K562 (cell line): ENCODE results near the gene SFRP2. TPM values are rescaled to one million over a fixed set of nuclear protein-coding genes. Genes with fewer than 3 reads are reported as not detected.

Experiments used
- ATF2 ChIP-seq: sonication (generic); formaldehyde crosslinking; IDR thresholded peaks from 2 replicates; pipeline ENCODE4 v1.8.1; 2022; ENCODE audit warnings: missing genetic modification reagents
- BCOR ChIP-seq: fragments of 450-650 bp; IDR thresholded peaks from 2 replicates; pipeline ENCODE4 v1.6.1; 2016
- CBFA2T2 ChIP-seq: fragments of 450-650 bp; conservative IDR thresholded peaks from 2 replicates; pipeline ENCODE4 v1.6.1; 2017; ENCODE audit warnings: mild to moderate bottlenecking
- COPS2 ChIP-seq: fragments of 450-650 bp; conservative IDR thresholded peaks from 2 replicates; pipeline ENCODE4 v1.6.1; 2016; ENCODE audit warnings: mild to moderate bottlenecking, moderate library complexity
- CREB1 ChIP-seq, 2 experiments: sonication (generic) in 1 of 2; formaldehyde crosslinking in 1 of 2; IDR thresholded peaks; 2 replicates each; pipeline versions ENCODE4 v1.6.1 to v1.8.0; 2012 to 2022; ENCODE audit warnings: inconsistent platforms in 1 of 2, mild to moderate bottlenecking in 1 of 2, missing genetic modification reagents in 1 of 2, moderate library complexity in 1 of 2
- FOXK2 ChIP-seq, 2 experiments: fragments of 450-650 bp; IDR thresholded peaks in 1 of 2; conservative IDR thresholded peaks in 1 of 2; 2 replicates each; pipeline ENCODE4 v1.6.1; 2016; ENCODE audit warnings: low read depth in 2 of 2, mild to moderate bottlenecking in 1 of 2
- GTF2A2 ChIP-seq: IDR thresholded peaks from 2 replicates; pipeline ENCODE4 v1.6.1; 2016; ENCODE audit warnings: mild to moderate bottlenecking, missing genetic modification characterization, missing compliant biosample characterization
- HDGF ChIP-seq: fragments of 450-650 bp; IDR thresholded peaks from 2 replicates; pipeline ENCODE4 v1.6.1; 2016
- HMBOX1 ChIP-seq: sonication (generic); IDR thresholded peaks from 2 replicates; pipeline ENCODE4 v1.6.1; 2016
- HNRNPH1 ChIP-seq: fragments of 200-400 bp; formaldehyde crosslinking; optimal IDR thresholded peaks from 2 replicates; pipeline ENCODE3; 2017; ENCODE audit warnings: low read depth, mild to moderate bottlenecking, low read length, moderate library complexity
- HSF4 ChIP-seq: fragments of 250-450 bp; sonication (Bioruptor Pico); IDR thresholded peaks from 2 replicates; pipeline ENCODE4 v2.1.2; 2022; ENCODE audit warnings: mild to moderate bottlenecking, moderate library complexity, borderline replicate concordance
- MTA2 ChIP-seq: fragments of 450-650 bp; IDR thresholded peaks from 2 replicates; pipeline ENCODE4 v1.6.1; 2016; ENCODE audit warnings: low read depth
- PKNOX1 ChIP-seq: fragments of 450-650 bp; IDR thresholded peaks from 2 replicates; pipeline ENCODE4 v1.6.1; 2016
- POLR3A ChIP-seq: IDR thresholded peaks from 2 replicates; pipeline ENCODE4 v1.6.1; 2011; ENCODE audit warnings: borderline replicate concordance, mild to moderate bottlenecking, moderate library complexity; ENCODE audit not compliant: insufficient read length, insufficient read depth; ENCODE audit errors: extremely low read depth
- SMARCB1 ChIP-seq: IDR thresholded peaks from 2 replicates; pipeline ENCODE4 v1.6.1; 2011; ENCODE audit warnings: improper control_type of control experiment, low read depth; ENCODE audit not compliant: insufficient read length
- SMARCE1 ChIP-seq: fragments of 450-650 bp; IDR thresholded peaks from 2 replicates; pipeline ENCODE4 v1.7.1; 2016; ENCODE audit warnings: mild to moderate bottlenecking
- SREBF2 ChIP-seq: sonication (generic); formaldehyde crosslinking; IDR thresholded peaks from 2 replicates; pipeline ENCODE4 v1.4.0; 2020; ENCODE audit warnings: mild to moderate bottlenecking, missing genetic modification reagents
- STAT6 ChIP-seq: sonication (generic); formaldehyde crosslinking; IDR thresholded peaks from 2 replicates; pipeline ENCODE4 v1.8.1; 2023; ENCODE audit warnings: mild to moderate bottlenecking, missing genetic modification reagents
- ZKSCAN1 ChIP-seq: fragments of 150-350 bp; IDR thresholded peaks from 2 replicates; pipeline ENCODE4 v1.6.1; 2016; ENCODE audit warnings: low read depth, low read length
- ZNF316 ChIP-seq: fragments of 450-650 bp; IDR thresholded peaks from 2 replicates; pipeline ENCODE4 v1.6.1; 2016
- ZNF436 ChIP-seq: fragments of 250-450, 450-650 bp; sonication (Bioruptor Pico); formaldehyde crosslinking; IDR thresholded peaks from 2 replicates; pipeline ENCODE4 v1.7.0; 2020; ENCODE audit warnings: mild to moderate bottlenecking
- ZNF780A ChIP-seq: fragments of 250-450 bp; sonication (Bioruptor Pico); IDR thresholded peaks from 2 replicates; pipeline ENCODE4 v1.5.0; 2021; ENCODE audit warnings: mild to moderate bottlenecking
- polyA plus RNA-seq, 8 experiments: library from polyadenylated mRNA; depleted of rRNA in 4 of 8; stranded (reverse) in 5 of 8; unstranded in 3 of 8; fragments of >200 nt; fragmentation: Nextera tagmentation in 2 of 8; fragmentation: Illumina TruSeq in 1 of 8; extraction: Ambion mirVana in 2 of 8; extraction: Trizol in 1 of 8; gene quantifications; 2 replicates each; pipeline versions ENCODE4 v1.2.1 to v1.2.3, GENCODE V29; 2011 to 2014; ENCODE audit warnings: inconsistent platforms in 1 of 8, missing spikeins in 1 of 8
- total RNA-seq, 7 experiments: library from RNA; depleted of rRNA in 6 of 7; stranded (reverse); fragments of >200 nt in 6 of 7; fragmentation: Illumina TruSeq in 2 of 7; extraction: Trizol in 2 of 7; gene quantifications; 2 replicates each; pipeline versions ENCODE4 v1.2.1 to v1.2.3, GENCODE V29; 2011 to 2021; ENCODE audit warnings: low replicate concordance in 1 of 7

Gene SFRP2
- total and polyA plus RNA-seq, 9 of the 15 experiments (the other 6 are each of a cell fraction or from before 2014, with no cell fraction given): 0.29 TPM; not detected in 8

- TF ChIP-seq CREB1 (IDR thresholded peaks at IDR 0.05): peak; percentile 46; the same call in 1 of the 2 replicates
- no peak for TF ChIP-seq CREB1 (CRISPR knock-in tag; IDR thresholded peaks at IDR 0.05)
- TF ChIP-seq ZNF780A (CRISPR knock-in tag): no peak
- no peak for TF ChIP-seq ZNF436 (CRISPR knock-in tag)
- TF ChIP-seq HMBOX1: no peak
- TF ChIP-seq ZKSCAN1: no peak
- no peak for TF ChIP-seq POLR3A
- TF ChIP-seq HDGF: 0 out of 2 replicates have a peak, but pooled peaks have one; percentile 29
- no peak for TF ChIP-seq STAT6 (CRISPR knock-in tag)
- TF ChIP-seq FOXK2 (conservative IDR thresholded peaks at IDR 0.05 in 1 of 2, IDR thresholded peaks at IDR 0.05 in 1 of 2; ENCODE audit: low read depth in 2 of 2): peak; percentile 36 to 63; a peak in 1 of 4 replicates
- peak; percentile 87 for TF ChIP-seq SMARCE1
- no peak for TF ChIP-seq HNRNPH1
- TF ChIP-seq ATF2 (CRISPR knock-in tag): no peak
- TF ChIP-seq MTA2: peak; percentile 91
- peak; percentile 93 for TF ChIP-seq PKNOX1
- TF ChIP-seq GTF2A2: no peak
- no peak for TF ChIP-seq COPS2
- no peak for TF ChIP-seq SREBF2
- 0 out of 2 replicates have a peak, but pooled peaks have one; percentile 14 for TF ChIP-seq BCOR
- TF ChIP-seq SMARCB1: no peak
- peak; percentile 83 for TF ChIP-seq CBFA2T2
- TF ChIP-seq HSF4: no peak
- TF ChIP-seq ZNF316: peak; percentile 83
These were observed 15.6 kb downstream of the SFRP2 start (continued) for GRCh38 chr4:153773236-153773690.
